ENCODE data around the gene PLEKHF1.

GRCh38 chr19:29697523-29698261 lies 32.4 kb downstream of the PLEKHF1 start:
- TF ChIP-seq CTCF (IDR thresholded peaks at IDR 0.05), result no peak
- no peak for TF ChIP-seq POLR2A (IDR thresholded peaks at IDR 0.05)
